ENCODE measurements around the gene AVP.
A peak's percentile ranks its signal among the peaks of the same experiment; 100 is the strongest.

Gene AVP

GRCh38 chr20:3047486-3048419 lies 36.8 kb downstream of the AVP start:
- DNase-seq: no peak

- no peak for DNase-seq
Measured at GRCh38 chr20:3046677-3047462, 37.7 kb downstream of the AVP start.

DNA sequence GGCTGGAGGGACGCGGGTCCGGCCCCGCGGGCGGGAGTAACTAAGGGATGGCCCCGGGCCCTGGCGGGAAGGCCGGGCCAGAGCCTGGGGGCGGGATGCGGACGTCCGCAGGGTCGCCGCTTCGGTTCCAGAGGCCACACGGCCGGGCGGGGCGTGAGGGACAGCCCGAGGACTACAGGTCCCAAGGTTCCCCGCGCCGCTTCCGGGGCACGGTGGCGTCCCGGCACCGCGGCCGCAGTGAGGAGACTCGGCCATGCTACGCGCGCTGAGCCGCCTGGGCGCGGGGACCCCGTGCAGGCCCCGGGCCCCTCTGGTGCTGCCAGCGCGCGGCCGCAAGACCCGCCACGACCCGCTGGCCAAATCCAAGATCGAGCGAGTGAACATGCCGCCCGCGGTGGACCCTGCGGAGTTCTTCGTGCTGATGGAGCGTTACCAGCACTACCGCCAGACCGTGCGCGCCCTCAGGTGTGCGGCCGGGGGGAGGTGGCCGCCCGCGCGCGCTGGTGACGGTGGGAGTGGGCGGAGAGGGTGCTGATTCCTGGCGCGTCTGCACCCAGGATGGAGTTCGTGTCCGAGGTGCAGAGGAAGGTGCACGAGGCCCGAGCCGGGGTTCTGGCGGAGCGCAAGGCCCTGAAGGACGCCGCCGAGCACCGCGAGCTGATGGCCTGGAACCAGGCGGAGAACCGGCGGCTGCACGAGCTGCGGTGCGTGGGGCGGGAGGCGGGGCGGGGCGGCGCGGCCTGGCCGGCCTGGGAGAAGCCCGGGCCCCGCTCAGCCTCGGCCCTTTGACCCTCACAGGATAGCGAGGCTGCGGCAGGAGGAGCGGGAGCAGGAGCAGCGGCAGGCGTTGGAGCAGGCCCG lies 38.5 kb downstream of the AVP start, which contains the start of gene MRPS26:
Gene MRPS26, plus strand, starts transcription at position 237 of the 861 bp plus-strand sequence. Its CDS starts 17 bp downstream, at position 254.
- peak; percentile 85 for DNase-seq

- peak; percentile 77 for DNase-seq
Measured at GRCh38 chr20:3045042-3045815, 39.3 kb downstream of the AVP start.

- no peak for DNase-seq
Measured at GRCh38 chr20:3044336-3044965, 40.1 kb downstream of the AVP start.

DNA sequence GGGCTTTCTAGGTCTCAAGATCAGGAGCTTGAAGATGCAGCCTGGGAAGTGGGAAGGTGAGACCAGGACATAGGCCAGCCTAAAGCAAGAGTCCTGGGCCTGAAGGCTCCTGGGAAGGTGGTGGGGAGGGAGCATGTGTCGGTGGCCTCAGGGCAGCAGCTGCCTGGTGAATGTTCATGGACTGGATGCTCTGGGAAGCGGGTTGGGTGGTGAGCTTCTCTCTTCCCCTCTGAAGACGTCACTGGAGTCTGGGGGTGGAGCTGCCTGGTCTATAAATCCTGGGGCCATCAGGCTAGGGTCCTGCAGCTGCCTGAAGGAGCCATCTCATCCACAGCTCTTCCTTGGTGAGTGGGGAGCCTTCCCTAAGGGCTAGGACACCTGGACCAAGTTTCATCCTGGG lies 41.2 kb downstream of the AVP start, which contains the start of gene GNRH2:
Gene GNRH2, plus strand, starts transcription at position 301 of the 400 bp plus-strand sequence. CDS start 793 bp downstream, outside the sequence.
- DNase-seq: no peak

GRCh38 chr20:3042625-3043024 lies 41.9 kb downstream of the AVP start:
- no peak for DNase-seq

DNA sequence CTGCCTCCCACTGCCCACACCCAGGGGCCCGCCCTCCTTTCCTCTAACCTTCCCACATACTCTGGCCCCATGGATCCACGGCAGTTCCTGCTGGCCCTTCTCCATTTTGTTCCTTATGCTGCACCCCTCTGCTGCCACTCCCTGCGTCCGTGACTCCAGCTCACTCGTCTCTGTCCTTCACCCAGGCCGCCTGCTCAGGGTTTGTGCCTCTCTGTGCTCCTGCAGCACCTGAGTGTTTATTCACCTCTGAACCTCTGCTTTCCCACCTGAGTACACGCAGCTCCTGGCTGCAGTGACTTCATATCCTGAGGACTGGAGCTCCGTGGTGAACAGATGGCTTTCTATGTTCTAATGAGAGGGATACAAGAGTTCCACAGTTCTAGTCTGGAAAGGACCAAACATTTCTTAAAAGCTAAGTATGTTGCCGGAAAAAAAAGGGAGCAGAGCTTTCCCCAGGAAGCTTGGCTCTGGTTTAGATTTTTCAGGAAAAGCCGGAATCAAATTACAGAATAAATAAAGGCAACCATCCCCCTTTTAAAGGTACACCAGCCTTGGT lies 42.6 kb downstream of the AVP start:
- no peak for DNase-seq

DNA sequence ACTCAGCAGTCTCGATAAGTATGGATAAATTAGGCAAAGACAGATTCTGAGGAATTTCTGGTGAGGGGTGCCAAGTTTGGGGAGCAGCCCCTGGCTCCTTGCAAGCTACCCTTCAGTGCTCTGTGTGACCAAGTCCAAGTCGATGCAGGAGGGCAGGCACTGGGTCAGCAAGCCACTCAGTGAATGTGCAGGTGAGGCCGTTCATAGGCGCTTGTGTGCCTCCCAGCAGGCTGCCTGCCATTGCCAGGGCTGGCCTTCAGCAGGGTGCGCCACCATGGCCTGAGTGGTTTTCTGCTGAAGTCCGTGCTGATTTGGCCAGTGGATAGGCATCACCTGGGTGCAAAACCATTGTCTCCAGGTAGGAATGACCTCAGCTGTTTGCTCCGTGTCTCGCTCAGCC lies 44.4 kb downstream of the AVP start:
- DNase-seq: no peak

GRCh38 chr20:3039426-3039825 lies 45.1 kb downstream of the AVP start:
- DNase-seq: no peak

GRCh38 chr20:3038454-3038853 lies 46.1 kb downstream of the AVP start:
- no peak for DNase-seq

DNA sequence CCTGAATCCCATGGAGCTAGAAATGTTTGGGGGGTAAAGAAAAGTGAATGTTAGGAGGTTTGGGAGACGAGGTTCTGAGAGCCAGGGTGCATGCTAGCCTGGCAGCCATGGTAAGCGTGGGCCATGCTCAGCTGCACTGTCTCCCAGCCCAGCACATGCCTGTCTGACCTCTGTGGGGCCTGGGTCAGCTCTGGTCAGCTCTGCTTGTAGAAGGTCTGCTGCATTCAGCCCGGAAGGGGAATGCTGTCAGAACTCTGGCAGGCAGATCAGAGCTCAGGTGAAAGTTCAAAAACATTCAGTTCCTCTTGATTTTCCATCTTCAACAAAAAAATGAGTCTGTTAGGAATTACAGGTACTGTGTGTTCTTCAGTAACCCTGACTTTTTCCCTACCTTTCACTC lies 46.9 kb downstream of the AVP start:
- DNase-seq: no peak

GRCh38 chr20:3032624-3033023 lies 51.9 kb downstream of the AVP start:
- DNase-seq: no peak

All from activated CD4-positive, CD25-positive, alpha-beta regulatory T cell treated with anti-CD3 and anti-CD28 coated beads, Interleukin-2, amount 50 U/mL, for 72 hours (primary cell).